DMS 273 treated with DMSO at 0.1 percent for 48 hours (cell line): ENCODE results near the gene SEMA3G.

ENCODE experiments used
- DNase-seq: peaks from one replicate; lab custom pipeline; 2025; lab: John Stamatoyannopoulos, UW

The SEMA3G gene

GRCh38 chr3:52479037-52479876 lies 34.4 kb upstream of the SEMA3G start:
- no peak for DNase-seq

DNA sequence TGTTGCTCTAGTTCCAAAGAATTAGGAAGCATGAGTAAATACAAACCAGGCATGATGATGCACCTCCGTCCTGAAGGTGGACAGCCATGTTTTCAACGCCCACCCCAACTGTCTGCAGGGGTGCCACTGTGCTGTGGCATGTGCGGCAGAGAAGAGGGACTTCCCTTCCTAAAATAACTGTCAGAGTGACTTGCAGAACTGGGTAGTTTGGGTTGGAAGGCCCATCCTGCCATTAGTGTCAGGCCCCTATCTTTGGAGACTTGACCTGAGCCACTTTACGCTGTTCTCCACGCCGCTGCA lies 32.8 kb upstream of the SEMA3G start:
- DNase-seq = no peak

DNA sequence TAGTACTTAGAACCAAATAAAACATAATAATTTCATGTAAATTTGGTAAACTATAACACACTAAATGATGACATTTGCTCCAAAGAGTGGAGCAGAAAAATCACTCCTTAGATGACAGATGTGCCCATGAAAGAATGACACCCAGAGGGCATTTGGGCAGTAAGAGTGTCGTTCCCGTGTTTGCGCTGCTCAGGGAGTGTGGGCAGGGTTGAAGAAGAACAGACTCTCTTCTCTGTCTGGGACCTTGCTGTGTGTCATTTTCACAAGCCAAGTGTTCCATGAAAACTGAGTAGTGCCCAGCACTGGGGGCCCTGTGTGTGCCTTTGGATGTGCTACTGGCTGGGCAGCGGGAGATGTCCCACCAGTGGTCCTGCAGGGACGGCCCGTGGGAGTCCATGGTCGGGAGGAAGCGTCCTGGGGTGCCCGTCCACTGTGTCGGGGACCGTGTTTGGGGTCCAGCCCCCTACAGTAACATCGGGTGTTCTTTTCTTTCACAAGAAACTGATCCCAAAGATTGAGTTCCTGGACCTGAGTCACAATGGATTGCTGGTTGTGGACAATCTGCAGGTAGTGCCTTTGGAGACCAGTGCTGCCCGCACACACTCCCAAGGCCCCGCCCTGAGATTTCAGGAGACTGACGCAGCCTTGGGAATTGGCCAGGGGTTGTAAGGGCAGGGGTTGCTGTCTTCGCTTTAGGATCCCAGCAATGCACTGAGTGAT lies 32.3 kb upstream of the SEMA3G start:
- DNase-seq = no peak

DNA sequence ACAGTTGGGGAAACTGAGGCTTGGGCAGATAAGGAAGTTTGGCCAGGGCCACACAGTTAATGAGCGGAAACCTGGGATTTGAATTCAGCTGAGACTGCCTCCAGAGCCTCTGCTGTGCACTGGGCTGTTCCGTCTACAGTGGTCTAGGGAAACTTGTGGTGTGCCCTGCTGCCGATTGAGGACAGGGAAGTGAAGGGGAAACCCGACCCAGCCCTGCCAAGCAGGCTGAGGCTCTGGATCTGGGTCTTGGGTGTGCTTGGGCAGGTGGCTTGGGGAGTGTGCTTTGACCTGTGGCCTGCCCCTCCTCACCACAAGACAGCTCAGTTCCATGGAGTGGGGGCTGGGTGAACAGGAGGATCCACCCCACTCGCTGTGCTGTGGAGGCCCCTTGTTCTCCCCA lies 28.1 kb upstream of the SEMA3G start:
- no peak for DNase-seq

- DNase-seq = no peak
Measured at GRCh38 chr3:52472239-52473000, 27.5 kb upstream of the SEMA3G start.

- no peak for DNase-seq
Measured at GRCh38 chr3:52471371-52472238, 26.7 kb upstream of the SEMA3G start.

- no peak for DNase-seq
Measured at GRCh38 chr3:52470920-52471319, 26.0 kb upstream of the SEMA3G start.

DNA sequence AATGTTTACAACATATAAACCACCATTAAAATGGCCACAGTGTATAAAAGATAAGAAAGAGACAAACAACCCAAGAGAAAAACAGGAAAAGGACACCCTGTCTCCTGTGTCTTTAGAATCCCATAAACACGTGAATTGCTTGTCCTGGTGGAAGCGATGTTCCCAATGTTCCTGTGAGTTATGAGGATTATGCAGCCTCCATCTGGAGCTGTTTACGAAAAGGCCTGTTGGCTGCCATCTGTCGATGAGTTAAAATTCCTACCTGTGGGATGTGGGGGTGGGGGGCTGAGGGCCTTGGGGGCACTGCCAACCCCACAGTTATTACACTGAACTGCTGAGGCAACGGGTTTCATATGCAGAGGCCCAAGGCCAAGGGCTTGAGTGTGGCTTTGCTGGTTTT lies 24.1 kb upstream of the SEMA3G start:
- peak; percentile 75 for DNase-seq

DNA sequence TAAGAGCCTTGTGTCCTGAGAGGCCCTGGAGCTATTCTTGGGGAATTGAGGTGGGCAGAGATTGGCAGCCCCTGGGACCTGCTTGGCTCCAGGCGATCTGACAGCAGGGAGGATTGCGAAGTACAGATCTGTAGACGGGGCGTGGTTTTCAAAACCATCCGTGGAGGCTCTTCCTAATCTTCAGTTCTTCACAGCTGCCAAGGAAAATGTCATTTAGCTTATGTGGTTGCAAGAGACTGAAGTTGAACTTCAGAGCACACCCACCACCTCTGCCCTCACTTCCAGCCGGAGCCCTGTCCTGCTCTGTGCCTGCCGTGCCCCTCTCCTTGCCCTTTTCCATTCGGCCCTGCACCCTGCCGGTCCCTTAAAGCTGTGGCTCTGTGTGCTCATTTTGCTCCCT lies 23.4 kb upstream of the SEMA3G start:
- DNase-seq = peak; percentile 65

- no peak for DNase-seq
Measured at GRCh38 chr3:52463416-52463815, 18.5 kb upstream of the SEMA3G start.

- DNase-seq = no peak
Measured at GRCh38 chr3:52461874-52462273, 17.0 kb upstream of the SEMA3G start.

- no peak for DNase-seq
Measured at GRCh38 chr3:52458770-52459545, 14.1 kb upstream of the SEMA3G start.

- DNase-seq = no peak
Measured at GRCh38 chr3:52458031-52458760, 13.3 kb upstream of the SEMA3G start.

DNA sequence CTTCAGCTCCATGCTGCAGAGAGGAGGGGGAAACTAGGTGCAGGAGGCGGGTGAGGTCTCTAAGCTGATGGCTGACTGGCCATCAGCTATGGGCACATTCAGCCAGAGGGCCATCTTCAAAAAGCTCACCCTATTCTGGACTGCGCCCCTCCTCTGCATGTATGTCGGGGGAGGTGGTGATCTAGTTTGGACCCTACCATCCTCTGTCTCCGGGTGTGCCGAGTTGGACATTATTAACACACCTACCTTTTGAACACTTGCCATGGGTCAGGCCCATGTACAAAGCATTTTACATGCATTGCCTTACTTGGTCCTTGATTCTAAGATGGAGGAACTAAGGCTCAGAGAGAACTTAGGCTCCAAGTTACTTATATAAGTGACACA lies 11.9 kb upstream of the SEMA3G start:
- DNase-seq = no peak

- DNase-seq = no peak
Measured at GRCh38 chr3:52456169-52456799, 11.4 kb upstream of the SEMA3G start.

- DNase-seq = peak; percentile 18
Measured at GRCh38 chr3:52455283-52456168, 10.6 kb upstream of the SEMA3G start, which contains the start of gene NISCH. Gene NISCH, plus strand, starts transcription at chr3:52455604. Its CDS starts 38 bp downstream, at chr3:52455642.

GRCh38 chr3:52454938-52455282 lies 10.0 kb upstream of the SEMA3G start:
- no peak for DNase-seq

DNA sequence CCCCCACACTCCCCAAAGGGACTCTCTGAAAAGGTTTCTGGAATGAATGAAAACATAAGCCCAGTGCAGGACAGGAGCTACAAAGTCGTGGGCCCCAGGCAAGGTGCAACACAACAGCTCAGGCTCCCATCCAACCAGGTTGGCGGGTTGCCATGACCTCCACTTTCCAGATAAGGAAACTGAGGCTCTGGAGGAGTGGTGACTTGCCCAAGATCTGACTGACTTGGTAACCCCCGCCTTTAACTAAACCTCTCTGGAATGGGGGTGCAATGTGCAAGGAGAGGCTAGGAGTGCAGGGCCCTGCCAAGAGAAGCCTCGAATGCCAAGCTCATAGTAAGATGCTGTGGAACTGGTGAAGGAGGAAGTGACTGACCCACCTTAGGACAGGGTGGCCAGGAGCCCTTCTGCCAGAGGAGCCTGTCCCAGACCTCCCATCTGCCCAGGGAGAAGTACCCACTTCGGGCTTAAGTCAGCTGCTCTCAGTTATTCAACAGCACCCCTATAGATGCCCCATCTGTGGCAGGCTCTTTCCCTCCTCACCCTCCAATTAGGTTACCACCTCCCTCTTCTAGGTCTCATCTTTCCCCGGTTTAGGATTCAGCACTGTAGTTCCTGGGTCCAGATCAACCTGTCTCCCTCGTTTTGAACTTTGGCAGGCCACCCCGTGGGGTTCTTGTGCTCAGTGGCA lies 9.5 kb upstream of the SEMA3G start:
- DNase-seq = no peak
